Breast epithelium (tissue), 4 donors: ENCODE data around the gene SDK1. TPM values are rescaled to one million over a fixed set of nuclear protein-coding genes. Genes with fewer than 3 reads are reported as not detected.

Experiments used
- DNase-seq, 2 donors: peaks; one replicate each; pipeline ENCODE4 v3.0.0-alpha.2; 2019; ENCODE audit warnings: low spot score in 2 of 2
- H3K27ac ChIP-seq, 2 donors: fragments of 200-600 bp; sonication (generic) in 1 of 2; one replicate each; pipeline ENCODE4 v1.5.1; 2016 to 2019; ENCODE audit warnings: mild to moderate bottlenecking in 1 of 2
- H3K27me3 ChIP-seq, 2 donors: fragments of 200-600 bp; sonication (generic) in 1 of 2; one replicate each; pipeline versions ENCODE4 v1.5.1 to v1.6.0; 2017 to 2019; ENCODE audit warnings: control low read depth in 1 of 2, mild to moderate bottlenecking in 1 of 2
- H3K36me3 ChIP-seq: fragments of 200-600 bp; one replicate; pipeline ENCODE4 v1.5.1; 2019
- H3K4me1 ChIP-seq, 2 donors: fragments of 200-600 bp; sonication (generic); one replicate each; pipeline ENCODE4 v1.5.1; 2016 to 2019; ENCODE audit warnings: control low read depth in 1 of 2
- H3K4me3 ChIP-seq, 3 donors: fragments of 200-600 bp; sonication (generic); 1 replicate in 2 of 3; 2 replicates in 1 of 3; pipeline ENCODE4 v1.5.1; 2016 to 2019; ENCODE audit warnings: mild to moderate bottlenecking in 3 of 3, moderate library complexity in 2 of 3
- H3K9me3 ChIP-seq, 2 donors: fragments of 200-600 bp; sonication (generic) in 1 of 2; one replicate each; pipeline ENCODE4 v1.5.1; 2016 to 2019; ENCODE audit warnings: control low read depth in 1 of 2
- POLR2A ChIP-seq: fragments of 450-650 bp; IDR thresholded peaks from one replicate; pipeline ENCODE4 v1.6.1; 2016; ENCODE audit warnings: antibody characterized with exemption, mild to moderate bottlenecking, moderate library complexity
- POLR2AphosphoS5 ChIP-seq, 3 donors: sonication (generic); formaldehyde crosslinking; IDR thresholded peaks; one replicate each; pipeline ENCODE4 v1.6.1; 2017; ENCODE audit warnings: antibody characterized with exemption in 3 of 3
- intact Hi-C: fragments of 100-400 bp; cut with DNase I; formaldehyde crosslinking; loops from one replicate; pipeline ENCODE4 v1.15.1; 2023; ENCODE audit warnings: low total_unique reads
- total RNA-seq, 3 donors: library from RNA; depleted of rRNA; stranded (reverse); fragments of >200 nt; gene quantifications; one replicate each; pipeline ENCODE4 v1.1.0, GENCODE V29; 2016
- TF ChIP-seq, protein P1 (sequence below), 3 donors: fragments of 450-650 bp; IDR thresholded peaks; one replicate each; pipeline ENCODE4 v1.5.1; 2016 to 2017; ENCODE audit warnings: antibody characterized with exemption in 3 of 3, mild to moderate bottlenecking in 3 of 3, moderate library complexity in 3 of 3

Gene SDK1
- total RNA-seq, 3 donors from 2014 or later: 3.7 to 18.2 (median 6.6) TPM

- Histone ChIP-seq H3K36me3 (no peaks in the 10 kb centered on the region), H3K4me3 (no peak overlapping the region), H3K27me3 (no peaks in the 10 kb centered on the region), H3K9me3 (no peaks in the 10 kb centered on the region), H3K27ac (no peak overlapping the region), H3K4me1 (no peaks in the 10 kb centered on the region)
- intact Hi-C loops: no loop called here
- TF ChIP-seq POLR2A (no peak), POLR2AphosphoS5 (IDR thresholded peaks at IDR 0.05) (no peak)
- TF ChIP-seq, protein P1, sequence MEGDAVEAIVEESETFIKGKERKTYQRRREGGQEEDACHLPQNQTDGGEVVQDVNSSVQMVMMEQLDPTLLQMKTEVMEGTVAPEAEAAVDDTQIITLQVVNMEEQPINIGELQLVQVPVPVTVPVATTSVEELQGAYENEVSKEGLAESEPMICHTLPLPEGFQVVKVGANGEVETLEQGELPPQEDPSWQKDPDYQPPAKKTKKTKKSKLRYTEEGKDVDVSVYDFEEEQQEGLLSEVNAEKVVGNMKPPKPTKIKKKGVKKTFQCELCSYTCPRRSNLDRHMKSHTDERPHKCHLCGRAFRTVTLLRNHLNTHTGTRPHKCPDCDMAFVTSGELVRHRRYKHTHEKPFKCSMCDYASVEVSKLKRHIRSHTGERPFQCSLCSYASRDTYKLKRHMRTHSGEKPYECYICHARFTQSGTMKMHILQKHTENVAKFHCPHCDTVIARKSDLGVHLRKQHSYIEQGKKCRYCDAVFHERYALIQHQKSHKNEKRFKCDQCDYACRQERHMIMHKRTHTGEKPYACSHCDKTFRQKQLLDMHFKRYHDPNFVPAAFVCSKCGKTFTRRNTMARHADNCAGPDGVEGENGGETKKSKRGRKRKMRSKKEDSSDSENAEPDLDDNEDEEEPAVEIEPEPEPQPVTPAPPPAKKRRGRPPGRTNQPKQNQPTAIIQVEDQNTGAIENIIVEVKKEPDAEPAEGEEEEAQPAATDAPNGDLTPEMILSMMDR (IDR thresholded peaks at IDR 0.05): no peak
- no peak for DNase-seq
Observed at GRCh38 chr7:3544202-3544601, 243.2 kb downstream of the SDK1 start.

GRCh38 chr7:3548815-3549214 lies 247.8 kb downstream of the SDK1 start:
- H3K4me1 ChIP-seq: no peaks in the 10 kb centered on the region
- H3K9me3 ChIP-seq: no peaks in the 10 kb centered on the region
- no peak for DNase-seq
- intact Hi-C loops: loop anchor here (2.0 kb wide), 1 partner anchor 58 kb away; no protein-coding TSS in a partner anchor
- H3K27me3 ChIP-seq: no peaks in the 10 kb centered on the region
- TF ChIP-seq, protein P1 (IDR thresholded peaks at IDR 0.05): no peak
- TF ChIP-seq POLR2A: no peak
- TF ChIP-seq POLR2AphosphoS5 (IDR thresholded peaks at IDR 0.05): no peak
- H3K4me3 ChIP-seq: no peak overlapping the region
- no peaks in the 10 kb centered on the region for H3K36me3 ChIP-seq
- no peak overlapping the region for H3K27ac ChIP-seq

DNA sequence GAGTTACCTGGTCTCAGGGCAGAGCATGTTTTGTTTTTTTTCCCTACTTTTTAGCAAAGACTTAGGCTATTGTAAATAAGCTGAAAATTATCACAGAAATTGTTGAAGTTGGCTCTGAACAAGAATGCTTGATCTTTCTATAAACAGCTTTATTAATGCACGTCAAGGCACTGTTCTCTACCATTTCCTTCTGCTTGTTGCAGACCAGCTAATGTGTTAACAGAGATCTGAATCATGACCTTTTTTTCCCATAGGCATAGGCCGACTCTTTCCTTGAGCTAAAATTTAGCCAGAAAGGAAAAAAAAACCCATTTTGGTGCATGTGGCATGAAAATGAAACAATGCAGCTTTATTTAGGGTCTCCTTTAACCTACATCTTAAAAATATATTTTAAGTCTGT lies 248.5 kb downstream of the SDK1 start:
- Histone ChIP-seq H3K4me1 (no peaks in the 10 kb centered on the region), H3K9me3 (no peaks in the 10 kb centered on the region), H3K27me3 (no peaks in the 10 kb centered on the region), H3K36me3 (no peaks in the 10 kb centered on the region), H3K4me3 (no peak overlapping the region), H3K27ac (no peak overlapping the region)
- DNase-seq: no peak
- TF ChIP-seq POLR2AphosphoS5 (IDR thresholded peaks at IDR 0.05) (no peak), POLR2A (no peak)
- TF ChIP-seq, protein P1 (IDR thresholded peaks at IDR 0.05): no peak
- intact Hi-C loops: loop anchor here (2.0 kb wide), 1 partner anchor 59 kb away; no protein-coding TSS in a partner anchor

DNA sequence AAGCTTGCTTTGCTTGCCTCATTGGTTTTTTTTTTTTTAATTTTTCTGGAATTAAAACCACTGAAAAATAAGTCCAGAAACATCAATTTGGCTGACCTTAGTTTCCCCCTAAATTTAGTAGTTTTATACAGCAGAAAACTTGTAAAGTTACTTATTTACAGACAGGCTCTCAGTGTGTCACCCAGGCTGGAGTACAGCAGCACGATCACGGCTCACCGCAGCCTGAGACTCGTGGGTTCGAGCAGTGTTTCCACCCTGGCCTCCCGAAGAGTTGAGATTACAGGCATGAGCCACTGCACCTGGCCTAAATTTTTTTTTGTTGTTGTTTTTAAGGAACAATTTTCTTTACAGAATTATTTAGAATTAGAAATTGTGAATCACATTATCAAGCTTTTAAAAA lies 250.5 kb downstream of the SDK1 start:
- Histone ChIP-seq H3K27ac (no peak overlapping the region), H3K36me3 (no peaks in the 10 kb centered on the region), H3K27me3 (no peaks in the 10 kb centered on the region), H3K4me3 (no peak overlapping the region), H3K9me3 (no peaks in the 10 kb centered on the region), H3K4me1 (no peaks in the 10 kb centered on the region)
- TF ChIP-seq POLR2AphosphoS5 (IDR thresholded peaks at IDR 0.05) (no peak), POLR2A (no peak)
- TF ChIP-seq, protein P1 (IDR thresholded peaks at IDR 0.05): no peak
- intact Hi-C loops: no loop called here
- no peak for DNase-seq

- intact Hi-C loops: no loop called here
- Histone ChIP-seq H3K9me3 (no peaks in the 10 kb centered on the region), H3K4me3 (no peak overlapping the region), H3K27me3 (no peaks in the 10 kb centered on the region), H3K36me3 (no peaks in the 10 kb centered on the region), H3K4me1 (no peaks in the 10 kb centered on the region), H3K27ac (no peak overlapping the region)
- no peak for DNase-seq
- TF ChIP-seq POLR2A: no peak
- TF ChIP-seq, protein P1 (IDR thresholded peaks at IDR 0.05): no peak
- TF ChIP-seq POLR2AphosphoS5 (IDR thresholded peaks at IDR 0.05): no peak
Observed at GRCh38 chr7:3552499-3552898, 251.4 kb downstream of the SDK1 start.
